Stimulated activated CD8-positive, alpha-beta memory T cell treated with anti-CD3 and anti-CD28 coated beads, Interleukin-7, amount 100 ng/mL, for 4 hours (primary cell): ENCODE data around the gene PELI1.

Experiments
- DNase-seq, 2 donors: peaks; one replicate each; pipeline ENCODE4 v3.0.0-alpha.2; 2020; ENCODE audit warnings: low read depth in 2 of 2

Gene PELI1, protein sequence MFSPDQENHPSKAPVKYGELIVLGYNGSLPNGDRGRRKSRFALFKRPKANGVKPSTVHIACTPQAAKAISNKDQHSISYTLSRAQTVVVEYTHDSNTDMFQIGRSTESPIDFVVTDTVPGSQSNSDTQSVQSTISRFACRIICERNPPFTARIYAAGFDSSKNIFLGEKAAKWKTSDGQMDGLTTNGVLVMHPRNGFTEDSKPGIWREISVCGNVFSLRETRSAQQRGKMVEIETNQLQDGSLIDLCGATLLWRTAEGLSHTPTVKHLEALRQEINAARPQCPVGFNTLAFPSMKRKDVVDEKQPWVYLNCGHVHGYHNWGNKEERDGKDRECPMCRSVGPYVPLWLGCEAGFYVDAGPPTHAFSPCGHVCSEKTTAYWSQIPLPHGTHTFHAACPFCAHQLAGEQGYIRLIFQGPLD

DNA sequence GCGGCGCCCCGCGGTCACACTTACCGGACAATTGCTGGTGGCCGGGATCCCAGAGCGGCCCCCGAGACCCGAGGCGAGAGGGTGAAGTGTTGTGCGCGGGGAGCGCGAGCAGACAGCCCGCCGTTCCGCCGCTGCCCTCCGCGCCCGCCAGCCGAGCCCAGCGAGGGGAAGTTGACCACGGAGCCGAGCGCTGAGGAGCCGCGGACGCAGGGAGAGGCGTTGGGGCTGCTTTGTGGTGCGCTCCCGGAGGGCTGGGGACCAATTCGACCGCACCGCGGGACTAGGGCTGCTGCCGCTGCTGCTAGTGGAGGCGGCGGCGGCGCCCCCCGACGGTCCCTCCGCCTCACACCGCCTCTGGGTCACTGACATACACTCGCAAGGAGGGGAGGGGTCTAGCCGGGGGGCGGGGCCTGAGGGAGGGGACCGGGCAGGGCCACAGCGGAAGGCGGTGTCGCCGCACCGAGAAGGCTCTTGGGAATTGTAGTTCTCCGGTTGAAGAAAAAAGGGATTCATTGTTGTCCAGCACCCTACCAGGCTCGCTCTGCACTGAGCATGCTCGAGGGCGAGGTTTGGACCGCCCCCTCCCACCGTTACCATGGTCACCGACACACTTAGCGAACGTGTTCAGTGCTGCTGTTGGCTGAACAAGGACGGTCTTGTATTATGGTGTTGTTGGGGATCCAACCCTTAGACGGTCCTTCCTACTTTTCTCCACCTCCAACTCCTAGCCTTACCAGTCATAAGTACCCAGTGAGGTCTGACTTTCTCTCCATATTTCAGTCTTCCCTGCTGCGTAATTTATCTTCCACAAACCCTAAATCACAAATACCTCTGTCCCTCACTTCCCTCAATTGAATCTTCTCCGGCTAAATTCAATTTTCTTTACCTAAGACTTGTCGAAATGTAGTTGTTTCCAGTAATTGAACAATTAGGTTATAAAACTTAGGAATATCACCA, at the start of gene PELI1:
Gene PELI1 (minus strand): TSS at position 364 of the 957 bp plus-strand sequence. CDS start 36,110 bp downstream, outside the sequence.
- DNase-seq = peak; percentile 85 to 88

DNA sequence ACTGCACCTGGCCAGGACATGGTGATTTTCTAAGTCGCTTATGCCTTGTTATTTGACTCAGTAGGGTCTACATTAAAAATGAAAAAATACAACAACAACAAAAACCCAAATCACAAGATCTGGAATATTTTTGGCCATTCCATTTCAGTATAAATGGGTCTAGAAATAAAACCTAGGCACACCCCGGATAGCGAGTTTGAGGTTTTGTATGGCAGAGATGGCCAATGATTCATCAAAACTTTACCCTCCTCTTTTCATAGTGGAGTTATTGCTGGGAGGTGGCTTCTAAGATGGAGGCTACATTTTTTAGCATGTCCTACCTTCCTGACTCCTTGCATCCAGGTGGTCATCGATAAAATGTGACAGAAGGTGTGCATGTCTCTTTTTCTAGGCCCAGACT, 49.3 kb upstream of the PELI1 start:
- DNase-seq = no peak

DNA sequence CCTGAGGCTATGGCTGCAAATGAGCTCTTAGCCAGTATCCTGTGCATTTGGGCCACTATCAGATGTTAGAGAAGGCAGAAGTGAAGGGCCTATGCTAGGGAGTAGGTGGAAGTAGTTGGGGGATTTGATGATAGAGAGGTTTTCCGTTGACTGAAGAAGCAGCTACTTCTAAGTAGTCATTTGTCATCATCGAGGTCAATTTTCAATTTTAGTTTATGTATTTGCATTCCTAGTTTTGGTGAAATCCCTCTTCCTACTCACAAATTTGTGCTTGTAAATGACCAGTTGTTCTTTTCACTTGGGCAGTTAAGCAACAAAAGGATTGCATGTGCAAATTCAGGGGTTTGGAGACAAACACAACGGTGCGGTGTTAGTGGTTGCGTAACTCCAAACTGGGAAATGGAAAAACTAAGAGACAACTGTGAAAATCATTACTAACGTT, 48.5 kb upstream of the PELI1 start:
- DNase-seq = no peak

DNA sequence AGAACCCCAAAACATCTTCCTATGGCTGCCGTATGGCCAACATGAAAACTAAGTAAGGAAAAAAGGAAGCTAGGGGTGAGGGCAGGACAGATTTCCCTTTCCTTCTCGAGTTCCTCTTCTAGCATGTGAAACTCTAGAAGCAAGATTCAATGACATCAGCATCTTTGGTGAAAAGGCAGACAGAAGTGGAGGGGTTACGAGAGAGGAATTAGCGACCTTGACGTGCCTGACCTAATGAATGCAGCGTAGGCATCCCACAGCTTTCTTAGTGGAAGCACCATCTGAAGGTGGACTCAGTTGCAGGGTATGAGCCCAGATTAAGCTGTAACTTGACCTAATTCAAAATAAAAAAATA, 47.9 kb upstream of the PELI1 start:
- DNase-seq = no peak

DNA sequence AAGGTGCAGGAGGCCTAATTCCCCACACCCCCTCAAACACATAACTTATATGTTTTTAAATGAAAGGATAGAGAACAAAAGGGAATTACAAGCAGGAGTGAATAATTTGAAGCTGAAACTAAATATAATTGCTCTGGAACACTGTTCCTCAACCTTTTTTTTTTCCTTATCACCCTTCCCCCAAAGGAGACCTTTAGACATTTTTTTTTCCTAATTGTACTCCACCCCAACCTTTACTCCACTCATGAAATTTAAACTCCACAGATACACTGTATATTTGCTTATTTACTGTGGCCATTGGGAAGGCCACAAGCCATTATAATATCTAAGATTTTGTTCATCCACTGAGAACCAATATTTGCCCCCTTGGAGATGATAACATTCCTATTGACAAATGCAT, 45.4 kb upstream of the PELI1 start:
- DNase-seq = no peak

DNA sequence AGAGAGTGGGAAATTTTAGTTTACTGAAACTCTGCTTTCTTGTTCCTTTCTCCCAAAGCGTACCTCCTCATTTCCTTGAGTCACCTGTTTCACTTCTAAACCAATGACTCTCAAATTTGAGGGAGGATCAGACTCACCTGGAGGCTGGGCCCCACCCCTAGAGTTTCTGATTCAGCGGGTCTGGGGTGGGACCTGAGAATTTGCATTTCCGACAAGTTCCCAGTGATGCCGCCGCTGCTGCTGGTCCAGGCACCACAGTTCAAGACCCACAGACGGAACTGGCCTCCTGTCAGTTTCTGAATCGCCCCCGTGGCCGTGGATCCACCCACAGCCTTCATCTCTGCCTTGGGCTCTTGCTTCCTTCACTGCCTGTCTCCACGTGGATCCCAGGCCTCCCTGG, 44.9 kb upstream of the PELI1 start:
- DNase-seq = no peak

DNA sequence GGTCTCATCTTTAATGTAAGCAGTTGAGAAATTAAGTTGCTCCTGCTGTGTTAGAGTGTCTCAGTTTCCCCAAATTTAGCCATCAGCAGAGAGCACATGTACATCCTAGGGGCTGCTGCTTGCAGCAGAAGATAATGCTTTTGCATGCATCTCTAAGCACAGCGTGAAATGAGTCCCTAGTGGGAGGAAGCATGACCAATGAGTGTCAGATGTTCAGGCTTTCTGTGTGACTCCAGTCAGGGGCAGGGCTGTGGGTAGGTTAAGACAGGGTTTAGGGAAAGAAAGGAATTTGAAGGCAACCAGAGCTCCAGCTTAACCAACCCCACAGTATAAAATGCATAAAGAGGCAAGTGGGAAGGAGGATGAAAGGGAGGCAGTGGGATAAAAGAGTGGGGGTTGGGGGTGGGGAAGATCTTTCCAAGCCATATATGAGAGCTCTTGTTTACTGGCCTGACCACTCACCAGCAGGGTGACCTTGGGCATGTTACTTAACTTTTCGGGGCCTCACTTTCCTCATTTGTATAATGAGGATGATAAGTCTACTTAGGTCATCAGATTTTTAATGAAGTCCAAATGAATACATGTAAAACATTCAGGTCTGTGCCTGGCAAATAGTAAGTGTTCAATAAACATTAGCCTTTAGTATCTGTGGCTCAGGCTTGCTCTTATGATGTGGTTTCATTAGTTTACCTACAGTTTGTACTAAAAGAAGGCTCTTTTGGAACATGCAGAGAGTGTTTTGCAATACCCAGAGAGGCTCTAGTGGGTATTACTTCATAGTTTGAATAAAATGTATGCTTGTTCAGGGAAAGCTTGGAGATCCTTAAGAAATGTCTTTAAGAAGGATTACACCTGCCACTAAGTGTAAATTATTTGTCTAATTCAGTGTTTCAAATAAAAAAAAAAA, 42.7 kb upstream of the PELI1 start:
- no peak for DNase-seq

DNA sequence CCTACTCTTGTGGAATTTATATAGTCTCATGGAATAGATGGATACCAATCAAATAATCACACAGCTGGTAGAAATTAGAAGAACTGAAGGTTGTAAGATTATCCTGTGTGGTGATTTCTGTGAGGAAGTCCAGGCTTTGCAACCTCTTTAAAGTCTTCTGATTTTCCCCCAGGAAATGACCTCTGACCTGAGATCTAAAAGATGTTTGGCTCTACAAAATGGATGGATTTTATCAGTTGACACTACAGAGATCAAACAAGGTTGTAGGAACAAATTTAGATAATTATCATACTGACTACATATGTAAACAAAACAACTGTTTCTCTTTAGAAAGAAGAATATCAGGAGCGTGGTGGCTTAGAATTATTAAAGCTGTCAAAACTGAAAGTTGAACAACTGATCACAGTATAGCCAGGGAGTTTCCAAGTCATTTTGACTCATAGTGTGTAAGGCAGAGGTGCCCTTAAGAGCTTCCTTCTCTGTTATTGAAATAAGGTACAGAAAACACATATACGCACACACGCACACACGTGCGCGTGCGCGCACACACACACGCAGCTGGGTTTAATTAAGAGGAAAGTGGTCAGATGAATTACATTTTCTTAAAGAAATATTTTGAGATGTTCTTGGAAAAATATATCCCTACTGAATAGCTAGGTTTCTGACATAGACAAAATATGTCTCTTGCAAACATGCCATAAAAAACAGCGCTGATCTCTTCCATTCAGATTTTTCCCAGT, 35.5 kb upstream of the PELI1 start:
- no peak for DNase-seq

DNA sequence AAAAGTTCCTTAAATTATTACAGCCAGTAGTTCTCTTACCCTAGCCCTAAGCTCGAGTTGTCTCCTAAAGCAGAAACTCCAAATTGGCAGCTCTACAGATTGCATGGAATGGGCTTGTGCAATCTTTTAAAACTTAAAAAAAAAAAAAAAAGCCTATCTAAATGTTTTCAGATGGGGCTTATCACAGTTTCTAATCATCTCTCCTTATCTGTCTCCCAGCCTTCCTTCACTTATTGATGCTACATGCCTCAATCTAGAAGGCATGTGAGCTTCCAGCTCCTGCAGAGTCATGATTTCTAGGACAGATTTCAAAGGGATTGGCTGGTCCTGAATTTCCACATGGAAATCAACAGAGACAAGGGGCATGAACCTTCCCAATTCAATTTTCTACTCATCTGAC, 33.1 kb upstream of the PELI1 start:
- no peak for DNase-seq

DNA sequence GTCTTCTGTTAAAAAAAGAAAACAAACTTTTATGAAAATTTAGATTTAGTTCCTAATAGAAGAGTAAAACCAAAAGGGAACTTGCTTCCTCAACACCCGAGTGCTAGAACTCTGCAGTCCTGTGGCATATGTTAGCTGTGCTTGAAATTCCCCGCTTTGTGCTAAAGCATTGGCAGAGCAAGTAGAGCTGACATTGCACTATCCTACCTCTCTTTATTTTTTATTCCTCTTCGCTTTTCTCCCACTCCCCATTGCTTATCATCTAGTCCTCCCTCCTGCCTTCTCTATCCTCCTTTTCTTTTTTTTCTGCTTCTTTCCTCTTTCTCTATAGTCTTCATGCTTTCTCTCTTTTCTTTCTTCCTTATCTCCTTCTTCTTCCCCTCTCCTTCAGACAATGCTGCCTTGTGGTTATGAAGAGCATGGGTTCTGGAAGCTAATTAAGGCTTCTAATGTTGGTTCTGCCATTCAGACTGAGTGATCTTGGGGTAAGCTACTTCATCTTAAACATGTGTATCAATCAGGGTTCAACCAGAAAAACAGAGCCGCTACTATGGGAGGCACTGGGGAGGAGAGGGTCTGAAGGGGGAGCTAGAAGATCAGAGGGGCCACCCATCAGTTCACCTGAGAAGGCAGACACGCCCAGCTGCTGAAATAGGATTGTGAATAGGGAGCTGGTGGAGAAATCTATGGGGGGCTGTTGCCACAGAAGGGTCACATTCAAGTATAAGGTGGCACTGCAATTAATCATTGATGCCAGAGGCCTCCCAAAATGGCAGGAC, 31.4 kb upstream of the PELI1 start:
- no peak for DNase-seq

DNA sequence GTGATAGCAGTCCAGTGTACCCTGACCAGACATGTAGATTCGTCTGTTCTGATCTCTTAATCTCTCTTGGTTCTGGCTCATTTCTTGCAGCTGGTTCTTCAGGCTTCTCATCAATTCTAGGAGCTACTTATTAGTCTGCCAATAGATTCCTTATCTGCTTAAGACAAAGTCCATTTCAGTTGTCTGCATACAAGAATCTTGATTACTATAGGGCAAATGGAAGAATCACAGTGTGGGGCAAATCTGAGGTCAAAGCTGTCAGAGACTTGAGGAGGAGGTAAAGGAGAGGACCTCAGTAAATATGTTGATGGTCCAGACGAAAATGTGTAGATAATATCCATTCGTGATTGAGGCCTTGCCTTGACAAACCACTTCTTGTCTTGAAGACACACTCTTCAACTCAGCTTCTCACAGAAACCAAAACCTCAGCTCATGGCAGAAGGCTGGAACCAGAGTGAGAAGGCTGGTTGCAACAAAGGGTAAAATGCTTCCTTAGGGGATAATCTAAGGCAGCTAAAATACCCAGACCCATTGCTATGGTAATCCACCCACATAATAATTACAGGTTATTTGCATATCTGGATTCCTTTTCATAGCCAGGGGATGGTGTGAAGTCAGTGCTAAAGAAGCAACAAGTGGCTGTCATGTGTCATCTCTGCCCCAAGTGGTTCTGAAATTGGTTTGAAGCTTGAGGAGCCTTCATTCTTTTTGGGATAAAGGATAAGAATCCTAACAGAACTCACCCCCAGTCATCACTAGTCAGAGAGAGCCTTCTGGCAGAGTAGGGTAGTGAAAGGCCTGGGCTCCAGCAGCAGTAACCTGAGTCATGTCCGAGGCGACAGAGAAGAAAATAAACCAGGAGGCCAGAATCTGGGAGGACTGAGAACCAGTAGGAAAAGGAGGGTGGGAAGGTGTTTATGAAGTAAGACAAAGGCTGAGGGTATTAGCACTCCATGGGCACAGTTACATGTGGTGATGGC, 29.2 kb upstream of the PELI1 start:
- no peak for DNase-seq

DNA sequence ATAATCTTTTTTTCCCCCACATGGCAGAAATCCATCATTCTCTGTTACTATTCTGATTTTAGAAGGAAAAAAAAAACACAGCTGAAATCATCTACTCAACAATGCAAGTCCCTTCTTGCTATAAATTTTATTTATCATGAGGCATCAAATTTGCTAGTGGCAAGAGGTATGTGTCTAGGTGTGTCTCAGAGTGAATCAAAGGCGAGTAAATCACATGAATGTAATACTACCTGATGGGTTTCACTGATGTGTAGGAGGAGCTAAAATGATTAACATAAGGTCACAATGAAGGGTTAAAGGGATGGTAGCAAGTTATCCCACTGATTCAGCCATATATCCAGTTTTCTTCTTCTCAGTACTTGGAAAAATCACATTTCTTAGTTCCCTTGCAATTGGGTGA, 24.5 kb upstream of the PELI1 start:
- no peak for DNase-seq

DNA sequence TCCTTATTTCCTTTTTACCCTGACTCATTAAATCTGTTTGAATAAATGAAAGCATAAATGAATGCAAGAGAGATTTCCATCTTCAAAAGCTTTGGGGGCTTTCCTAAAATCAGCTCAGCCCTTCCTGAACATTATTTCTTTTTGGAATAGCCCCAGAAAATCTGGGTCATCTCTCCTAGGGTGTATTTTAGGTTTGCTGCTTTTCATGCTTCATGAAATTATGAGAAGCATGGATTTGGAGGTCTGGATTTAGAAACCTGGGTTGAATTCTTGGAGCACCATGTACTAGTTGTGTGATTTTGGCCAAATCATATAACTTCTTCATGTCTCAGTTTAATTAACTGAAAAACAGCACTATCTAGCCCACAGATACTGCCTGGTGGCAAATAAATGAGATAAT, 24.0 kb upstream of the PELI1 start:
- no peak for DNase-seq

DNA sequence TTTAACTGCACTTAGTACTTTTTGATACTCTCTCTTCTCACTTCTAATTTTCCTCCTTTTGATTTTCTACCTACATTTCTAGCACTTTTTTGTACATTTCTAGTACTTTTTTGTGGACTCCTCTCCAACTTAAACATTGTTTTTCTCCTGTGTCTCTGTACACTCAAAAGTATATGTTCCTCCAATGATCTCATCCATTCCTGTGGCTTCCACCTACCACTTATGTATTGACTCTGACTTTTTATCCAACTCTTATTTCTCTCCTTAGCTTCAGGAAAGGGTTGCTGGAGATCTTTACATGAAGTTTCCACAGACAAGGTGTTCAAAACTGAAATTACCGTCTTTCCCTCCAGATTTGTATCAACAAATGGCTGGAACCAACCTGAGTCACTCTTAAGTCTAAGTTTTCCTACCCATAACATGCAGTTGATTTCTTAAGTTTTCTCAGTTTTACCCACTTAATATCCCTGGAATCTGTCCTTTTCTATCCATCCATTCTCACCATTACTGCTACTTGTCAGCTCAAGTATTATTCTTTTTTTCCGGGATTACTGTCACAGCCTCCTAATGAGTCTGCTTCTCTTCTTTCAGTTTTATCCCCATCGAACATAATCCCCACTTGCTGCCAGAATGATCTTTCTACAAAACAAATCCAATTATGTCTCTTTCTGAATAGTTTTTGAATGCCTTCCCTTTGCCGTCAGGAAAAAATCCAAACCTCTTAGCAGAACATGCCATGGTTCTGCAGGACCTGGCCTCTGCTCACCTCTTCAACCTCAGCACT, 22.6 kb upstream of the PELI1 start:
- DNase-seq = no peak

DNA sequence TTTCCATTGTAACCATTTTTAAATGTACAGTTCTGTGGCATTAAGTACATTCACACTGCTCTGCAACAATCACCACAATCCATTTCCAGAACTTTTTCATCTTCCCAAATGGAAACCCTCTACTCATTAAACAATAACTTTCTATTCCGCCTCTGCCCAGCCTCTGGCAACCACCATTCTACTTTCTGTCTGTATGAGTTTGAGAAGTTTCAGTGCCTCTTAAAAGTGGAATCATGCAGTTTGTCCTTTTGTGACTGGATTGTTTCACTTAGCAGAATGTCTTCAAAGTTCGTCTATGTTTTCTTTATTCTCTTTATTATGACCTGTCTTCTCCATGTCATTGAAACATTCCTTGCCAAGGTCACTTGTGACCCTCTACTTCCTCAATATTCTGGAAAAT, 22.0 kb upstream of the PELI1 start:
- no peak for DNase-seq

DNA sequence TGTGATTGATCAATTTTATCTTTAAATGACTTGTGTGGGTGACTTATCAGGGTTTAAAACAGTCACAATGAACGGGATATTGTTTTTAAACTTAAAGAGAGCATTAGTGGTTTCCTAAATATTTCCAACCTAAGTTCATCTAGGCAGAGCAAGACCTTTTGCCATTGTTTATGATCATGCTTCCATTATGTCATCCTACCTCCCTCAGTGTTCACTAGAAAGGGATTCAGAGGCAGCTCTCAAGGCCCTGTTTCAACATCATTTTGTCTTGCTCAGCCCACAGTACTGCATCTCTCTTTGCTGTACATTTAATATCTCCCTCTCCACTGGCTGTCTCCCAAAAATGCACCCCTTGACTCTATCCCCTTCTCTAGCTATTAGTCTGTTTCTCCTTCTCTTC, 21.5 kb upstream of the PELI1 start:
- no peak for DNase-seq

DNA sequence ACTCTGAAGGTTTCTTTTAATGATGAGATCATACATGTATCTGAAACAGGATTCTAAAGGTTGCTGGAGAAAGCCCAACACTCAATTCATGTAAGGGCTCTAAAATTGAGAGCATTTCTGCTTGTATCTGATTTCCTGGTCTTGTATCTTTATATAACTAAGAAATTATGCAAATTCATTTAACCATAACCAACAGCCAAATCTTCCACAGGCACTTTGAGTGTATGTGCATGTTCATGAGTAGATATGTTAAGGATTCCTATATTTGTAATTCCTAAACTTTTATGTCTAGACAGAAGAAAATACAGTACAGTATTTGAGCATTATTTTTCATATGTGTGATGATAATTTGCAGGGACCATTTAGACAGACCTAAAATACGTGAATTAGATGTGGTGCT, 20.4 kb upstream of the PELI1 start:
- no peak for DNase-seq

DNA sequence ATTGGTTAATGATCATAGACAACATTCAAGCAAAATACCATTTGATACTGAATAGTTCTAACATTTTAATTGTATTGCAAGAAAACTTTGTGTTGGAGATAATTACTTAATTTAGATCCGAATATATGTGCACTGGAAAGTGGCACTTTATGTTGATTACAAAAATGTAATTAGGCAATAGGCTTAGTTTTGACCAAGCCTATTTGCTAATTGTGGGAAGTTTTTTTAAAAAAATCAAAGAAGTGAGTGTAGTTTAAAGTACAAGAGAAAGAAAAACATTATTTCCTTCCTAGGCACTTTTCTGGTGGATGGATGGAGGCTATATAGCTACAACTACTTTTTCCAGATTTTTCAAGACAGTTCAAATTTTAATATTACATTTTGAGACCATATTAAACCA, 18.3 kb upstream of the PELI1 start:
- no peak for DNase-seq
